Left ventricle myocardium inferior (tissue), 1 donor: ENCODE measurements around the gene PRR30. TPM values are rescaled to one million over a fixed set of nuclear protein-coding genes. Genes with fewer than 3 reads are reported as not detected.

Experiments
- DNase-seq: peaks from one replicate; pipeline ENCODE4 v3.0.0-alpha.2; 2020
- H3K27ac ChIP-seq: fragments of 200-600 bp; replicated peaks from 2 replicates; pipeline ENCODE4 v1.8.0; 2021
- H3K27me3 ChIP-seq: fragments of 200-600 bp; 2 replicates; pipeline ENCODE4 v1.8.0; 2021; ENCODE audit warnings: low read depth
- H3K36me3 ChIP-seq: fragments of 200-600 bp; 2 replicates; pipeline ENCODE4 v1.8.0; 2021
- H3K4me1 ChIP-seq: fragments of 200-600 bp; 2 replicates; pipeline ENCODE4 v1.8.0; 2021
- H3K4me3 ChIP-seq: fragments of 200-600 bp; 2 replicates; pipeline ENCODE4 v1.8.0; 2021; ENCODE audit warnings: mild to moderate bottlenecking, moderate library complexity
- H3K9me3 ChIP-seq: fragments of 200-600 bp; replicated peaks from 2 replicates; pipeline ENCODE4 v1.8.0; 2021
- CTCF ChIP-seq: fragments of 200-600 bp; IDR thresholded peaks from 2 replicates; pipeline ENCODE4 v1.8.0; 2021; ENCODE audit warnings: antibody characterized with exemption, mild to moderate bottlenecking, borderline replicate concordance
- intact Hi-C: fragments of 100-400 bp; cut with micrococcal nuclease; formaldehyde crosslinking; loops from one replicate; pipeline ENCODE4 v1.11.0; 2022
- total RNA-seq: library from RNA; stranded (reverse); fragmentation: NEBNext Ultra II Directional; extraction: Animal tissue kit (Norgen Biotek cat#: 25700); gene quantifications from one replicate; pipeline ENCODE4 v1.2.1, GENCODE V29; 2021
- donor health status: DM: no; HTN: yes; CAD: no; lungs with severe emphysema.

Gene PRR30
- total RNA-seq, 1 donor from 2014 or later = not detected

GRCh38 chr2:27092696-27093429 is 46.3 kb downstream of the PRR30 start:
- TF ChIP-seq CTCF = no peak
- no peak overlapping the region for H3K4me3 ChIP-seq
- H3K4me1 ChIP-seq = peaks cover 12% of the 10 kb centered on the region
- H3K27ac ChIP-seq = no peak overlapping the region
- DNase-seq = no peak
- H3K36me3 ChIP-seq = no peaks in the 10 kb centered on the region
- no peaks in the 10 kb centered on the region for H3K27me3 ChIP-seq
- H3K9me3 ChIP-seq = no peaks in the 10 kb centered on the region
- intact Hi-C loops = loop anchor here (10.0 kb wide), 2 partner anchors 122 to 202 kb away; partner anchors contain the start of genes ATRAID, CAD and SLC5A6

GRCh38 chr2:27091746-27092695 is 47.2 kb downstream of the PRR30 start:
- TF ChIP-seq CTCF = no peak
- no peaks in the 10 kb centered on the region for H3K27me3 ChIP-seq
- intact Hi-C loops = loop anchor here (10.0 kb wide), 2 partner anchors 123 to 203 kb away; partner anchors contain the start of genes ATRAID, CAD and SLC5A6
- H3K4me1 ChIP-seq = peaks cover 20% of the 10 kb centered on the region
- no peaks in the 10 kb centered on the region for H3K36me3 ChIP-seq
- H3K4me3 ChIP-seq = no peak overlapping the region
- no peak for DNase-seq
- H3K27ac ChIP-seq = no peak overlapping the region
- no peaks in the 10 kb centered on the region for H3K9me3 ChIP-seq

GRCh38 chr2:27089111-27089954 is 49.9 kb downstream of the PRR30 start:
- no peak overlapping the region for H3K4me3 ChIP-seq
- H3K9me3 ChIP-seq = no peaks in the 10 kb centered on the region
- H3K27ac ChIP-seq = no peak overlapping the region
- peaks cover 29% of the 10 kb centered on the region for H3K4me1 ChIP-seq
- intact Hi-C loops = loop anchor here (10.0 kb wide), 1 partner anchor 125 kb away; no protein-coding TSS in a partner anchor
- H3K36me3 ChIP-seq = no peaks in the 10 kb centered on the region
- DNase-seq = no peak
- H3K27me3 ChIP-seq = no peaks in the 10 kb centered on the region
- no peak for TF ChIP-seq CTCF

GRCh38 chr2:27088634-27089033 is 50.6 kb downstream of the PRR30 start:
- H3K36me3 ChIP-seq = no peaks in the 10 kb centered on the region

More at GRCh38 chr2:27088634-27089033, 50.6 kb downstream of the PRR30 start:
- Histone ChIP-seq H3K27ac (no peak overlapping the region), H3K4me3 (no peak overlapping the region), H3K27me3 (no peaks in the 10 kb centered on the region), H3K4me1 (peaks cover 35% of the 10 kb centered on the region), H3K9me3 (no peaks in the 10 kb centered on the region)
- DNase-seq = no peak
- TF ChIP-seq CTCF = no peak
- intact Hi-C loops = loop anchor here (10.0 kb wide), 1 partner anchor 124 kb away; no protein-coding TSS in a partner anchor
